Neural cell (in vitro differentiated cells): ENCODE measurements around the gene CFAP92. TPM values are rescaled to one million over a fixed set of nuclear protein-coding genes. Genes with fewer than 3 reads are reported as not detected.

ENCODE experiments used
- H2AFZ ChIP-seq: fragments of 200-600, 300-800 bp; sonication (generic), shearing (Covaris generic); 2 replicates; pipeline ENCODE4 v1.6.0; 2014; ENCODE audit warnings: low read depth, mild to moderate bottlenecking, antibody characterized with exemption, low read length, moderate library complexity
- H3F3A ChIP-seq: fragments of 200-600 bp; shearing (Covaris generic); 2 replicates; pipeline ENCODE4 v1.6.1; 2016; ENCODE audit warnings: mild to moderate bottlenecking, moderate library complexity, mixed read lengths, antibody characterized with exemption, low read length; ENCODE audit not compliant: insufficient read depth, poor library complexity, severe bottlenecking
- H3K27ac ChIP-seq: fragments of 200-600, 300-800 bp; sonication (generic), shearing (Covaris generic); 2 replicates; pipeline ENCODE4 v1.5.1; 2014; ENCODE audit warnings: mild to moderate bottlenecking, low read length, moderate library complexity
- H3K27me3 ChIP-seq: fragments of 300-800, 200-600 bp; sonication (generic), shearing (Covaris generic); 2 replicates; pipeline ENCODE4 v1.6.0; 2014; ENCODE audit warnings: mild to moderate bottlenecking, low read depth, low read length, moderate library complexity; ENCODE audit not compliant: insufficient read depth
- H3K36me3 ChIP-seq: fragments of 300-800, 200-600 bp; sonication (generic), shearing (Covaris generic); 2 replicates; pipeline ENCODE4 v1.5.1; 2014; ENCODE audit warnings: mild to moderate bottlenecking, antibody characterized with exemption, low read length, moderate library complexity; ENCODE audit not compliant: insufficient read depth
- H3K4me2 ChIP-seq: fragments of 300-800, 200-600 bp; sonication (generic), shearing (Covaris generic); 2 replicates; pipeline ENCODE4 v1.6.0; 2014; ENCODE audit warnings: mild to moderate bottlenecking, low read length
- H3K4me3 ChIP-seq: fragments of 300-800, 200-600 bp; sonication (generic), shearing (Covaris generic); 2 replicates; pipeline ENCODE4 v1.5.1; 2014; ENCODE audit warnings: mild to moderate bottlenecking, low read length, moderate library complexity
- H3K79me2 ChIP-seq: fragments of 200-600 bp; shearing (Covaris generic); replicated peaks from 2 replicates; pipeline ENCODE4 v1.6.0; 2014; ENCODE audit warnings: mild to moderate bottlenecking, low read length, moderate library complexity; ENCODE audit not compliant: insufficient read depth
- H3K9ac ChIP-seq: fragments of 300-800, 200-600 bp; sonication (generic), shearing (Covaris generic); 2 replicates; pipeline ENCODE4 v1.6.1; 2016; ENCODE audit warnings: mild to moderate bottlenecking, low read length, mixed read lengths
- H3K9me2 ChIP-seq: fragments of 200-600 bp; shearing (Covaris generic); 2 replicates; pipeline ENCODE4 v1.6.1; 2016; ENCODE audit warnings: mild to moderate bottlenecking, low read length, mixed read lengths; ENCODE audit not compliant: insufficient read depth
- H3K9me3 ChIP-seq: fragments of 200-600, 300-800 bp; sonication (generic), shearing (Covaris generic); 2 replicates; pipeline ENCODE4 v1.6.1; 2016; ENCODE audit warnings: mild to moderate bottlenecking, mixed run types, low read length, moderate library complexity, mixed read lengths
- H4K20me1 ChIP-seq: fragments of 200-600 bp; shearing (Covaris generic); 2 replicates; pipeline ENCODE4 v1.6.1; 2016; ENCODE audit warnings: mild to moderate bottlenecking, mixed run types; ENCODE audit not compliant: insufficient read depth
- EP300 ChIP-seq: fragments of 450-650 bp; conservative IDR thresholded peaks from 2 replicates; pipeline ENCODE4 v1.6.1; 2014; ENCODE audit warnings: antibody characterized with exemption, mild to moderate bottlenecking, moderate library complexity; ENCODE audit not compliant: poor library complexity, severe bottlenecking
- EZH2 ChIP-seq: fragments of 200-600, 300-800 bp; shearing (Covaris generic), sonication (generic); IDR thresholded peaks from 2 replicates; pipeline ENCODE4 v1.6.1; 2014; ENCODE audit warnings: antibody characterized with exemption, low read length, borderline replicate concordance, mild to moderate bottlenecking; ENCODE audit not compliant: insufficient read depth, poor library complexity, severe bottlenecking
- MXI1 ChIP-seq: fragments of 450-650 bp; conservative IDR thresholded peaks from 2 replicates; pipeline ENCODE4 v1.6.1; 2014; ENCODE audit warnings: antibody characterized with exemption, mild to moderate bottlenecking; ENCODE audit not compliant: poor library complexity, severe bottlenecking
- POLR2AphosphoS5 ChIP-seq: IDR thresholded peaks from 2 replicates; pipeline ENCODE4 v1.6.1; 2012
- RAD21 ChIP-seq: fragments of 450-650 bp; conservative IDR thresholded peaks from 2 replicates; pipeline ENCODE4 v1.6.1; 2014; ENCODE audit warnings: antibody characterized with exemption, mild to moderate bottlenecking, moderate library complexity
- SMC3 ChIP-seq: fragments of 450-650 bp; conservative IDR thresholded peaks from 2 replicates; pipeline ENCODE4 v1.6.1; 2014; ENCODE audit warnings: antibody characterized with exemption, mild to moderate bottlenecking, moderate library complexity; ENCODE audit not compliant: poor library complexity
- TAF1 ChIP-seq: IDR thresholded peaks from 2 replicates; pipeline ENCODE4 v1.6.1; 2012; ENCODE audit warnings: low read depth
- polyA plus RNA-seq: library from polyadenylated mRNA; depleted of rRNA; stranded (reverse); fragments of >200 nt; gene quantifications from 2 replicates; pipeline ENCODE4 v1.2.3, GENCODE V29; 2014
- TF ChIP-seq, protein P1 (sequence below): fragments of 450-650 bp; IDR thresholded peaks from 2 replicates; pipeline ENCODE4 v1.5.1; 2014; ENCODE audit warnings: antibody characterized with exemption, mild to moderate bottlenecking, moderate library complexity; ENCODE audit not compliant: poor library complexity, severe bottlenecking
- TF ChIP-seq, protein P2 (sequence below): IDR thresholded peaks from 2 replicates; pipeline ENCODE4 v1.6.1; 2012; ENCODE audit warnings: borderline replicate concordance

Gene CFAP92
- polyA plus RNA-seq, 1 donor from 2014 or later: 0.69 TPM

DNA sequence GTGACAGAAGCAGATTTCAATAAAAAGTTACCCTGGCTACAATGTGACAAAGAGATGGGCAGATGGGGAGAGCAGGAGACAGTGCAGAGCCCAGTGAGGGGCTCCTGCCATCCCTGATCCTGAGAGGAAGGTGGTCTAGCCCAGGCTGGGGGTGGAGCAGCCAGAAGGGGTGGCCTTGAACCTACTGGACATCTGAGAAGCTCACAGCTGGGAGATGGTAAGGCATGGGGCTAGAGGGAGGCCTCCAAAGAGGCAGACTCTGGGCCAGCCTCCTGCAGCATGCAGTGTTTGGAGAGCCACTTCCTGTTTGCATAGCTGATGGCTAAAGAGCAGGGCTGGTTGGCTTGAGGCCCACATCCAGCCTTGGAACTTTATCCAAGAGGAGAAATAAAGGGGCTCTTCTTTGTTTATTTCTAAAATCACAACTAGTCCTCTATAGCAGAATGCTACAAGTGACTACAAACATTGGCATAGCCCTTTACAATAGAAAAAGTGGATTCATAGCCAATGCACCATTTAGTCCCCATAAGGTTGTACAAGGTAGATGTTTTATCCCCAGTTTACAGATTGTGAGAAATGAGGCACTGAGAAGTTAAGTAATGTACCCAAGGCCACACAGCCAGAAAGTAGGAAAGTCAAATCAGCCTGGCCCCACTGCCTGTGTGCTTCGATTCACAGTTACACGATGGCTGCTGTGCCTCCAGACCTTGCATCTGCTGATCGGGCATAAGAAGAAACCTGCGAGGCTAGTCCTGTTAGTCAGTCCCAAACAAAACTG lies 11.8 kb upstream of the CFAP92 start:
- Histone ChIP-seq H3K4me3 (no peak overlapping the region), H3K36me3 (no peaks in the 10 kb centered on the region), H3F3A (no peaks in the 10 kb centered on the region), H3K9me2 (no peaks in the 10 kb centered on the region), H4K20me1 (no peaks in the 10 kb centered on the region), H3K9me3 (no peaks in the 10 kb centered on the region), H3K4me2 (no peak overlapping the region), H3K27ac (no peak overlapping the region), H3K27me3 (peaks cover 37% of the 10 kb centered on the region), H3K9ac (no peak overlapping the region), H3K79me2 (no peaks in the 10 kb centered on the region), H2AFZ (no peak overlapping the region)
- TF ChIP-seq TAF1 (no peak), POLR2AphosphoS5 (no peak), MXI1 (no peak), EZH2 (no peak), RAD21 (no peak), EP300 (no peak), SMC3 (no peak)
- TF ChIP-seq, protein P1, sequence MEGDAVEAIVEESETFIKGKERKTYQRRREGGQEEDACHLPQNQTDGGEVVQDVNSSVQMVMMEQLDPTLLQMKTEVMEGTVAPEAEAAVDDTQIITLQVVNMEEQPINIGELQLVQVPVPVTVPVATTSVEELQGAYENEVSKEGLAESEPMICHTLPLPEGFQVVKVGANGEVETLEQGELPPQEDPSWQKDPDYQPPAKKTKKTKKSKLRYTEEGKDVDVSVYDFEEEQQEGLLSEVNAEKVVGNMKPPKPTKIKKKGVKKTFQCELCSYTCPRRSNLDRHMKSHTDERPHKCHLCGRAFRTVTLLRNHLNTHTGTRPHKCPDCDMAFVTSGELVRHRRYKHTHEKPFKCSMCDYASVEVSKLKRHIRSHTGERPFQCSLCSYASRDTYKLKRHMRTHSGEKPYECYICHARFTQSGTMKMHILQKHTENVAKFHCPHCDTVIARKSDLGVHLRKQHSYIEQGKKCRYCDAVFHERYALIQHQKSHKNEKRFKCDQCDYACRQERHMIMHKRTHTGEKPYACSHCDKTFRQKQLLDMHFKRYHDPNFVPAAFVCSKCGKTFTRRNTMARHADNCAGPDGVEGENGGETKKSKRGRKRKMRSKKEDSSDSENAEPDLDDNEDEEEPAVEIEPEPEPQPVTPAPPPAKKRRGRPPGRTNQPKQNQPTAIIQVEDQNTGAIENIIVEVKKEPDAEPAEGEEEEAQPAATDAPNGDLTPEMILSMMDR: no peak
- TF ChIP-seq, protein P2, sequence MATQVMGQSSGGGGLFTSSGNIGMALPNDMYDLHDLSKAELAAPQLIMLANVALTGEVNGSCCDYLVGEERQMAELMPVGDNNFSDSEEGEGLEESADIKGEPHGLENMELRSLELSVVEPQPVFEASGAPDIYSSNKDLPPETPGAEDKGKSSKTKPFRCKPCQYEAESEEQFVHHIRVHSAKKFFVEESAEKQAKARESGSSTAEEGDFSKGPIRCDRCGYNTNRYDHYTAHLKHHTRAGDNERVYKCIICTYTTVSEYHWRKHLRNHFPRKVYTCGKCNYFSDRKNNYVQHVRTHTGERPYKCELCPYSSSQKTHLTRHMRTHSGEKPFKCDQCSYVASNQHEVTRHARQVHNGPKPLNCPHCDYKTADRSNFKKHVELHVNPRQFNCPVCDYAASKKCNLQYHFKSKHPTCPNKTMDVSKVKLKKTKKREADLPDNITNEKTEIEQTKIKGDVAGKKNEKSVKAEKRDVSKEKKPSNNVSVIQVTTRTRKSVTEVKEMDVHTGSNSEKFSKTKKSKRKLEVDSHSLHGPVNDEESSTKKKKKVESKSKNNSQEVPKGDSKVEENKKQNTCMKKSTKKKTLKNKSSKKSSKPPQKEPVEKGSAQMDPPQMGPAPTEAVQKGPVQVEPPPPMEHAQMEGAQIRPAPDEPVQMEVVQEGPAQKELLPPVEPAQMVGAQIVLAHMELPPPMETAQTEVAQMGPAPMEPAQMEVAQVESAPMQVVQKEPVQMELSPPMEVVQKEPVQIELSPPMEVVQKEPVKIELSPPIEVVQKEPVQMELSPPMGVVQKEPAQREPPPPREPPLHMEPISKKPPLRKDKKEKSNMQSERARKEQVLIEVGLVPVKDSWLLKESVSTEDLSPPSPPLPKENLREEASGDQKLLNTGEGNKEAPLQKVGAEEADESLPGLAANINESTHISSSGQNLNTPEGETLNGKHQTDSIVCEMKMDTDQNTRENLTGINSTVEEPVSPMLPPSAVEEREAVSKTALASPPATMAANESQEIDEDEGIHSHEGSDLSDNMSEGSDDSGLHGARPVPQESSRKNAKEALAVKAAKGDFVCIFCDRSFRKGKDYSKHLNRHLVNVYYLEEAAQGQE: no peak

DNA sequence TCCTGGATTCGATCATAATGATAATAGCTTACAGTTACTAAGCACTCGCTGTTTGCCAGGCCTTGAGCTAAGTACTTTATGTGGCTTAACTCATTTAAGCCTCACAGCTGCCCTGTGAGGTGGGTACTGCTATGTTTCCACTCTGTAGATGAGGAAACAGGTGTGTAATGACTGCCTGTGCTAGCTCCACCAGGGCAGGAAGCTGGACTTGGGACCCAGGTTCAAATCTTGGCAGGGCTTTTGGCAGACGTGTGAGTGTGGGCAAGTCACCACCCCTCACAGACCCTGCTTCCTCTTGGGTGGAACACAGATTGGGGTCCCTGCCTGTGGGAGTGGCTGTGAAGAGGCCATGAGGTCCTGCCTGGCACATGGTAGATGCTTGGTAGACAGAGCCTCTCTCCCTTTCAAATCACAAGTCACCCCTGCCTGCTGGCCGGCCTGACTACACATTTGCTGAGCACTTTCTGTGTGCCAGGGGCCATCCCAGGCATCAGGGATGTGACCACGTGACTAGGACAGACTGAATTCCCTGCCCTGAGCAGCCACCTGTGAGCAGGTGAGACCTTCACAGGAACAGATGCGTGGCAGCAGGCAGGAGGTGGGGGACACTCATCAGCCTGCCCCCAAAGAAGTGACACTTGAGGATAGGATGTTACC lies 10.9 kb upstream of the CFAP92 start:
- no peak overlapping the region for H2AFZ ChIP-seq
- no peaks in the 10 kb centered on the region for H4K20me1 ChIP-seq
- no peak overlapping the region for H3K27ac ChIP-seq
- H3K36me3 ChIP-seq: no peaks in the 10 kb centered on the region
- peaks cover 46% of the 10 kb centered on the region for H3K27me3 ChIP-seq
- no peaks in the 10 kb centered on the region for H3K9me2 ChIP-seq
- no peak overlapping the region for H3K4me2 ChIP-seq
- no peaks in the 10 kb centered on the region for H3K9me3 ChIP-seq
- H3K9ac ChIP-seq: no peak overlapping the region
- H3K4me3 ChIP-seq: no peak overlapping the region
- TF ChIP-seq, protein P1: no peak
- TF ChIP-seq RAD21 (no peak), SMC3 (no peak), MXI1 (no peak), POLR2AphosphoS5 (no peak), EP300 (no peak), TAF1 (no peak), EZH2 (no peak)
- TF ChIP-seq, protein P2: no peak
- no peaks in the 10 kb centered on the region for H3K79me2 ChIP-seq
- H3F3A ChIP-seq: no peaks in the 10 kb centered on the region
